Hepatic stellate cell (primary cell): ENCODE measurements around the gene TMEM205.
"Not testable (repeated sequence)": the region's sequence is repeated elsewhere in the genome, so short reads cannot be mapped to it uniquely, and the experiment has no call there.

Experiments used
- DNase-seq: peaks from one replicate; pipeline ENCODE4 v3.0.0; 2011; ENCODE audit warnings: low spot score

Gene TMEM205

GRCh38 chr19:11346104-11346940 lies at the start of gene TMEM205, which contains the start of gene CCDC159:
Gene TMEM205 (minus strand): TSS chr19:11346268. CDS start chr19:11345619, 649 bp downstream.
Gene CCDC159 (plus strand): TSS chr19:11346519. CDS start chr19:11346607, 88 bp downstream.
- DNase-seq: peak; percentile 99

DNA sequence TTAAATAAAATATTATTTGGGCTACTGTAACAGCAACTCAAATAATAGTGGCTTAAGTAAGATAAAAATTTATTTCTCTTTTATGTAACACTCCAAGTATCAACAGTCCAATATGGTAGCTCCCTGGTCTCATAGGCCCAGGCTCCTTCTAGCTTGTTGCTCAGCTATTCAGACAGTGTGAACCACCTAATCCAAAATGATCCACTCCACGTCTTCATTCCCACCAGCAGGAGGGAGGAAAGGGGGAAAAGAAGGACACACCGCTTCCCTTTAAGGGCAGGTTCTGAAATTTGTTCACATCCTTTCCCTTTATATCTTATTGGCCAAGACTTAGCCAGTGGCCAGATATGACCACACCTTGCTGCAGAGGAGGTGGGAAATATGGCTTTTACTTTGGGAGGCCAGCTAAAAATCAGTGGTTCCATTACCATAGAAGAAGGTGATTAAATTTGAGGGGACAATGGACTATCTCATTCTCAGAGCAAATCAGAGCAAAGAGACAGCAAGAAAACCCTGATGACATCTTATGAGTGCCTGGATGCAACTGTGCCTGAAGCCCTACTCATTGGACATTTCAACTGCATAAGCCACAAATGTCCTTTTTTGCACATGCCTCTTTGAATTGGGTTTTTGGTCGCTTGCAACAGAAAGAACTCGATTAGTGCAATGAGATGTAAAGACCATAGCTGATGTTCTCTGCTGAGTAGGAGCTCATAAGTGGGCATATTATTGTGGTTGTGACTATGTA lies 45.0 kb upstream of the TMEM205 start:
- no peak for DNase-seq

DNA sequence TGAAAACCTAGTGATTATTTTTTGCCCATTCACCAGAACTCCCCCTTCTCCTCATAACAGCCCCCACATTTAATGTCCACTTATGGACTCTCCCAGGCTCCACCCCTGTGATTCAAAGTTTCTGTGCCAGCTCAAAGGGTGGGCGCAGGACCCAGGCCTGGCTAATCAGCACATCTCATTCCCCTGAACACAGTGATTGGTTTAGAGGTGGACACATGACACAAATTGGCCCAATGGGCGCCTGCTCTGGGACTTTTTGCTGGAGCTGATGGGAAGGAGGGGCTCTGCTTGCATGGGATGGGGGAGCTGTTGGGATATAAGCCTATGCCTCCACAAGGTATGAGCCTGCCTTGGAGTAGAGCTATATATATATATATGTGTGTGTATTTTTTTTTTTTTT lies 44.3 kb upstream of the TMEM205 start:
- DNase-seq: no peak

GRCh38 chr19:11387162-11388034 lies 41.3 kb upstream of the TMEM205 start:
- no peak for DNase-seq

DNA sequence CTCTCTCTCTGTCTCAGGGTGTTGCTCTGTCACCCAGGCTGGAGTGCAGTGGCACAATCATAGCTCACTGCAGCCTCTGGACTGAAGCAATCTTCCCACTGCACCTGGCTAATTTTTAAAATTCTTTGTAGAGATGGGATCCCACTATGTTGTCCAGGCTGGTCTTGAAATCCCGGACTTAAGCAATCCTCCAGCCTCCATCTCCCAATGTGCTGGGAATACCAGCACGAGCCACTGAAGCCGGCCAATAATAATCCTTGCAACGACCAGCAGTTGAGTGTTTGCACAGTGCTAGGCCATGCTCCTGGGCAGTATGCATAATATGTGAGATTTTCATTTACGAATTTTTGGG lies 38.7 kb upstream of the TMEM205 start:
- no peak for DNase-seq

- DNase-seq: no peak
These were observed 37.6 kb upstream of the TMEM205 start for GRCh38 chr19:11383706-11384048.

- peak; percentile 41 for DNase-seq
These were observed 37.0 kb upstream of the TMEM205 start for GRCh38 chr19:11382898-11383705.

DNA sequence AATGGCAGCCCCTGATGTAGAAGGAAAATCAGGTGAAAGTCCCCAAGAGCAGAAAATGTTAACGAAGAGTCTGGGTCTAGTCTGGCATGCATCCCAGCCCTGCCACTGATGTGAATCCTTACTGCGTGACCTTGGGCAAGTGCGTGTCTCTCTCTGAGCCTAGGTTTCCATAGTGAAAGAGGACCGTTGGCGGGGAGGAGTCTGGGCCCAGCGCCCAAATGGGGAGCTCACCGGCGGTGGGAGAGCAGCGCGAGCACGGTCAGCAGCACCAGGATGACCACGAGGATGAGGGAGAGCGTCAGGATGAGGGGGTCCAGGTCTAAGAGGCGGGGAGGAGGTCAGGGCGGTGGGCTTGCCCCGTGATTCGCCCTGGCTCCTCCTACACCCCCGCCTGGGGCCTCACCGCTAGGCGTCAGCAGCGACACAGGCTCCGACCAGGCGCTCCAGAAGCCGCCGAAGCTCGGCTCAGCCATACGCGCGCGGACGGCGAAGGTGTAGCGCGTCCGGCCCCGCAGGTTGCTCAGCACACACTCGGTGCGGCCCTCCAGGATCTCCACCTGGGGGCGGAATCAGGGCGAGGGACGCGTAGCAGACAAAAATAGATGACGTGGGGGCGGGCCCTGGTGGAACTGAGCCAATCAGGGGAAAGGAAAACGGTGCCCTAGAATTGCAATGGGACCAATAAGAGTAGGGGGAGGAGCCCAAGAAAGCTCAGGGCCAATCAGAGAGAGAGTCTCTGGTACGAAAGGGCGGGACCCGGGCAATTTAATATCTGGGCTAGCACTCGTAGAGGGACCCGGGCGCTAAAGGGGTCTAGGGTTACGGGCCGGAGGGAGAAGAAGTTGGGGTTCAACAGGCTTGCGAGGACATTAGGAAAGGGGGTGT lies 34.8 kb upstream of the TMEM205 start:
- DNase-seq: peak; percentile 100

DNA sequence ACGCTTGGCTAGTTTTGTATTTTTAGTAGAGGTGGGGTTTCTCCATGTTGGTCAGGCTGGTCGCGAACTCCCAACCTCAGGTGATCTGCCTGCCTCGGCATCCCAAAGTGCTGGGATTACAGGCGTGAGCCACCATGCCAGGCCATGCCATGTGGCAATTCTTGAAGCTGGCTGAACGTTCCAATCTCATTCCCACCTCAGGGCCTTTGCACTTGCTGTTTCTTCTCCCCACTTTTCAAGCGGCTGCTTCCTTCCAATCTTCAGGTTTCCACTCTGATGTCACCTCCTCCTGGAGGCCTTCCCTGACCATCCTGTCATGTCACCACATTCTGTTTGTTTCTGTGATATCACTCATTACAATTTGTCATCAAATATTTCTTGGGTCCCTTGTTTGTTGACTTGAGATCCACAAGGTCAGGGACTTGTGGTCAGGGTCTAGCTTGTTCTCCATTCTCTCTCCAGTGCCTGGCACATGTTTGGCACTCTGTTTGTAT lies 33.8 kb upstream of the TMEM205 start:
- DNase-seq: no peak

- not testable (repeated sequence) for DNase-seq
These were observed 33.3 kb upstream of the TMEM205 start for GRCh38 chr19:11379269-11379845.

- DNase-seq: peak; percentile 92
These were observed 32.5 kb upstream of the TMEM205 start for GRCh38 chr19:11378319-11379189.

DNA sequence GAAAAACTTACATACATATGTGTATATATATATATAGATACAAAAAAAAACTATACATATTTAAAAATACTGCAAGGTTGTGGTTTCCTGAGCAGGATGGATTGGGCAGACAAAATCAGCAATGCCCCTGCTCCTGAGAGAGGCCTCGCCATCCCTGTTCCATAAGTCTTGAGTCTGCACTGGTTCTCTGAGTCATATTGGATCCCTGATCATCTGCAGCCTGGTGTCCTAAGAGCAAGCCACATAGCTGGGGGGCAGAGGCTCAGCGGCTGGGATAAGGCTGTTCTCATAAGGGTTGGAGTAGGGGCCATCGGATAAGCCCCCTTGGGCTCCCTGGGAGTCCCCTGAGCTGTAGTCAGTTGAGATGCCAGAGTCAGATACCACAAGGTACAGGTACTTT lies 31.7 kb upstream of the TMEM205 start:
- DNase-seq: no peak

- peak; percentile 75 for DNase-seq
These were observed 31.2 kb upstream of the TMEM205 start for GRCh38 chr19:11377237-11377636.

- no peak for DNase-seq
These were observed 29.3 kb upstream of the TMEM205 start for GRCh38 chr19:11375143-11375948.

DNA sequence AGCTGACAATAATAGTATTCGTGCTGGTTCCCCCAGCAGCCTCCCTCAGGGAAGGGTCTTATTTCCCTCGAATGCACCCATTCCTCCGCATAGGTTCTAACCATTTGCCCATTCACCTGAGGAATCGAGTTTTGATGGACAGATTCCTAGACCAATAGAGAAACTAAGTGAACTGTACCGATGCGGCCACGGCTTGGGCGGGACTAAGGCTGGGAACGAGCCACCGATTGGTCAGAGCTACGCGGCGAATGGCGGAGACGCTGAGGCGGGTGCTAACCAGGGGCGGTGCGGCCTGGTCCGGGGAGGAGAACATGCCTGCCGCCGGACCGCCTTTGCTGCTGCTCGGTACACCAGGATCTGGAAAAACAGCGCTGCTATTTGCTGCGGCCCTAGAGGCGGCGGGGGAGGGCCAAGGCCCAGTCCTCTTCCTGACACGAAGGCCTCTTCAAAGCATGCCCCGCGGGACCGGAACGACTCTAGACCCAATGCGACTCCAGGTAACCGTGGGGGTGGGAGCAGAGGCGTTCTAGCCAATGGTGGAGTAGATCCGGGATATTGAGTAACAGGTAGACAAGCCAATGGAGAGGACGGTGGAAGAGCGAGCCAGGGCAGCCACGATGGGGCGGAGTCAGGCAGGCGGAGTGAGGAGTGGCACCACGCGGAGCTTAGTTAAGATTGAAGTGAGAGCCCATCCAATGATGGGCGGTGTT lies 28.5 kb upstream of the TMEM205 start, which contains the start of gene SWSAP1:
Gene SWSAP1 (plus strand): TSS at position 234 of the 710 bp plus-strand sequence. CDS start 15 bp downstream, at position 249.
- DNase-seq: peak; percentile 100

GRCh38 chr19:11373885-11374432 lies 27.9 kb upstream of the TMEM205 start:
- no peak for DNase-seq
